Tibial nerve (tissue), 4 donors: Measurements from ENCODE around the gene GBP4.

ENCODE experiments used
- CTCF ChIP-seq, 5 experiments: fragments of 200-600 bp in 3 of 5; fragments of 450-650 bp in 2 of 5; sonication (generic) in 3 of 5; IDR thresholded peaks; one replicate each; pipeline ENCODE4 v1.5.1; 2016 to 2019; ENCODE audit warnings: antibody characterized with exemption in 5 of 5, mild to moderate bottlenecking in 3 of 5, moderate library complexity in 2 of 5
- EP300 ChIP-seq, 2 donors: sonication (generic); formaldehyde crosslinking; IDR thresholded peaks; one replicate each; pipeline ENCODE4 v1.6.1; 2017; ENCODE audit warnings: antibody characterized with exemption in 2 of 2, mild to moderate bottlenecking in 1 of 2

- TF ChIP-seq CTCF (IDR thresholded peaks at IDR 0.05) (no peak), EP300 (IDR thresholded peaks at IDR 0.05) (no peak)
These were observed 48.8 kb downstream of the GBP4 start for GRCh38 chr1:89149976-89150375.
